ENCODE data around the gene FAM50B. TPM values are rescaled to one million over a fixed set of nuclear protein-coding genes. Genes with fewer than 3 reads are reported as not detected.

The FAM50B gene
- total RNA-seq, 1 experiment from 2014 or later, result 0.58 TPM

DNA sequence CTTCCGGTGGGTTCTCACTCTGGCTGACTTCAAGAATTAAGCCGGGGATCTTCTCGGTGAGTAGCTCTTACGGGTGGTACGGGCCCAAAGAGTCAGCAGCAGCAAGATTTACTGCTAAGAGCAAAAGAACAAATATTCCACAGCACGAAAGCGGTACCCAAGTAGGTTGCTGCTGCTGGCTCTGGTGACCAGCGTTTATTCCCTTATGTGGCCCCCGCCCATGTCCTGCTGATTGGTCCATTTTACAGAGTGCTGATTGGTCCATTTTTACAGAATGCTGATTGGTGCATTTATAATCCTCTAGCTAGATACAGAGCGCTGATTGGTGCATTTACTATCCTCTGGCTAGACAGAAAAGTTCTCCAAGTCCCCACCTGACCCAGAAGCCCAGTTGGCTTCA is 44.3 kb downstream of the FAM50B start:
- Histone ChIP-seq H3K4me1 (replicated peaks) (no peaks in the 10 kb centered on the region), H3K27me3 (replicated peaks) (no peaks in the 10 kb centered on the region), H3K9me3 (replicated peaks) (0 out of 2 replicates have a peak, but pooled peaks cover 2% of the 10 kb centered on the region), H3K27ac (no peak overlapping the region), H3K4me3 (no peak overlapping the region), H3K36me3 (no peaks in the 10 kb centered on the region)
- no peak for DNase-seq (ENCODE audit: low read depth in 1 of 2, low spot score in 2 of 2)

DNA sequence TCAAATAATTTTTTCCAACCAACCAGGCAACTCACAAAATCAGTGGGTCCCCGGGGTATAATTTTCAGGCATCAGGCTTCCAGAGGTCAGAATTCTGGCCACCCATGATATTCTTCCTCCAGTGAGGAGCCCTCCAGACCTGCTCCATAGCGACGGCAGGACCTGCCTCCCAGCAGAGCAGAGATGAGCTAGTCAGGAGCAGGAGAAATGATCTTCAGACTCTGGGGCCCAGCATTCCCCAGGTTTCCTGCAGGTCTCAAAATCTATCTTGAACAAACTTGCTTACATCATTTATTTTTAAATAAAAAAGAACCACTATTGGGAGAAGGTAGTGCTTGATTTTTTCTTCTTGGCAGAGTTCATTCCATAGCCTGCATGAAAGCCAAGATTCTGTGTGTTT is 44.7 kb downstream of the FAM50B start:
- no peak overlapping the region for H3K4me3 ChIP-seq
- H3K36me3 ChIP-seq, result no peaks in the 10 kb centered on the region
- H3K9me3 ChIP-seq (replicated peaks), result 0 out of 2 replicates have a peak, but pooled peaks cover 2% of the 10 kb centered on the region
- H3K4me1 ChIP-seq (replicated peaks), result no peaks in the 10 kb centered on the region
- H3K27me3 ChIP-seq (replicated peaks), result no peaks in the 10 kb centered on the region
- H3K27ac ChIP-seq, result no peak overlapping the region
- no peak for DNase-seq (ENCODE audit: low read depth in 1 of 2, low spot score in 2 of 2)

DNA sequence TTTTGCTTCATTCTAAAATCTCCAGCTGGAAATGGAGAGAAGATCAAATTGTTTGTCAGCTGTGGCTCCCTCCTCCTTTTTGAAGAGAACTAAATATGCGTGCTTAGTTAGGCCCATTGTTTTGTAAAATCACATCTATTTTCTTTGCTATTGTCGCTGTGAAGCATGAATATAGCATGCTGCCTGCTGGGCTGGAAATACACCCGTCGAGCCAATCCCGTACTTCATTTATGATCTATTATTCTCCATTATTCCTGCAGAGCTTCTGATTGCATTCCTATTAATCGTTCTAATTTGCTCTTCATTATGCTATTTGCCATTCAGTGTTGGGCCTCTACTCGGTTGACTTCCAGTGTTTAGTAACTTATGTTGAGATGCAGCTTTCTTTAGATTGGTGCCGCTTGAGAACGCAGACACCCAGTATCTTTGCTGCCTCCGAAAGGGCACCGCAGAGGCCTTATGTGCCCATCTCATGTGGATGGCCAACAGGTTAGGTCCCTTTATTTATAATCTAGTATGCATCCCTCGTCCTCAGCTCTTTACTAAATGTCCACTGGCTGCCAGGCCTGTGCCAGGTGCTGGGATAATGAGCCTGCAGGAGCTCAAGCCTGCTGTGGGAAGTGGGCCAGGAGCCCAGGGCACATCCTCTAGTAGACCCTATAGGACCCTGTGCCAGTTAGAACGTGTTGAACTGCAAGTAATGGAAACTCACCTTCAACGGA is 45.6 kb downstream of the FAM50B start:
- H3K27ac ChIP-seq, result no peak overlapping the region
- no peaks in the 10 kb centered on the region for H3K4me1 ChIP-seq (replicated peaks)

DNA sequence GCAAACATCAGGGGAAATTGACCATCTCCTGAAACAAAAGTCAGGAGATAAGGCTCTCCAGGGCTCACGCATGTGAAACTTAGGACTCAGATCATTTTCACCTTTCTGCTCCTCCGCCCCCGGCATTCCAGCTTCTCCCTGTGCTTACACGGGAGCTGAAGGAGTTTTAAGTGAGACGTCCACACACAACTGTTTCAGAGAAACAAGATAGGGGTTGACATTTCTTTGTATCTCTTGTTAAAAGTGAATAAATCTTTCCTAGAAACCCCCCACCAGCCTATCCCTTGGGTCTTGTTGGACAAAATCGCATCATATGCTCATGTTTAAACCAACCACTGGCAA is 46.1 kb downstream of the FAM50B start:
- no peak for DNase-seq (ENCODE audit: low read depth in 1 of 2, low spot score in 2 of 2)
- Histone ChIP-seq H3K4me1 (replicated peaks) (no peaks in the 10 kb centered on the region), H3K27me3 (replicated peaks) (no peaks in the 10 kb centered on the region), H3K36me3 (no peaks in the 10 kb centered on the region), H3K9me3 (replicated peaks) (0 out of 2 replicates have a peak, but pooled peaks cover 2% of the 10 kb centered on the region), H3K27ac (no peak overlapping the region), H3K4me3 (no peak overlapping the region)

More for the DNA sequence above, 45.6 kb downstream of the FAM50B start:
- H3K9me3 ChIP-seq (replicated peaks), result 0 out of 2 replicates have a peak, but pooled peaks cover 2% of the 10 kb centered on the region
- no peaks in the 10 kb centered on the region for H3K36me3 ChIP-seq
- H3K4me3 ChIP-seq, result no peak overlapping the region
- no peak for DNase-seq (ENCODE audit: low read depth in 1 of 2, low spot score in 2 of 2)
- no peaks in the 10 kb centered on the region for H3K27me3 ChIP-seq (replicated peaks)

GRCh38 chr6:3895805-3896204 is 46.6 kb downstream of the FAM50B start:
- no peak overlapping the region for H3K4me3 ChIP-seq
- no peak for DNase-seq (ENCODE audit: low read depth in 1 of 2, low spot score in 2 of 2)
- H3K9me3 ChIP-seq (replicated peaks), result 0 out of 2 replicates have a peak, but pooled peaks cover 2% of the 10 kb centered on the region
- no peaks in the 10 kb centered on the region; the same call in 1 of the 2 replicates for H3K4me1 ChIP-seq (replicated peaks)
- H3K36me3 ChIP-seq, result no peaks in the 10 kb centered on the region
- no peak overlapping the region for H3K27ac ChIP-seq
- H3K27me3 ChIP-seq (replicated peaks), result no peaks in the 10 kb centered on the region

GRCh38 chr6:3898265-3898994 is 49.3 kb downstream of the FAM50B start:
- no peak overlapping the region for H3K4me3 ChIP-seq
- H3K36me3 ChIP-seq, result no peaks in the 10 kb centered on the region
- no peak overlapping the region for H3K27ac ChIP-seq
- DNase-seq (ENCODE audit: low read depth in 1 of 2, low spot score in 2 of 2), result no peak
- H3K4me1 ChIP-seq (replicated peaks), result peaks cover 4% of the 10 kb centered on the region; the same call in 1 of the 2 replicates
- H3K9me3 ChIP-seq (replicated peaks), result 0 out of 2 replicates have a peak, but pooled peaks cover 2% of the 10 kb centered on the region
- no peaks in the 10 kb centered on the region for H3K27me3 ChIP-seq (replicated peaks)

DNA sequence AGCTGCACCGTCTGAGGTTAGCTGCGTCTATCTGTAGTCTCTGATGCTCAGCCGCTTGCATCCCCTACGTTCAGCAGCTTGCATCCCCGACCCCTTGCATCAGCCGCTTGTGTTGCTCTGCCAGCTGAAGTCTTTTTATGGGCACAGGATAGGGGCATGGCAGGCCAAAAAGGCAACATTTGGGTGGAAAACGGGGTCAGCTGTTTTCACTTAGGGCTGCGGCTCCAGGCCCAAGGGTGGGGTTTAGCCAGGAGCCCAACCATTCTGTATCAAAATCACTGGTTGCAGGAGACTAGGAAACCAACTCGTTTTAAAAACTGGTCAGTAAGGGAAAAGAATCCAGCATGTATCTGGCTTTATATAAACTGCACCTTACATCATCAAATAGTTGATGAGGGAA is 49.9 kb downstream of the FAM50B start:
- Histone ChIP-seq H3K4me3 (no peak overlapping the region), H3K36me3 (no peaks in the 10 kb centered on the region), H3K4me1 (replicated peaks) (peaks cover 4% of the 10 kb centered on the region; the same call in 1 of the 2 replicates), H3K9me3 (replicated peaks) (0 out of 2 replicates have a peak, but pooled peaks cover 2% of the 10 kb centered on the region), H3K27ac (no peak overlapping the region), H3K27me3 (replicated peaks) (no peaks in the 10 kb centered on the region)
- DNase-seq (ENCODE audit: low read depth in 1 of 2, low spot score in 2 of 2), result no peak

GRCh38 chr6:3899970-3900439 is 50.8 kb downstream of the FAM50B start:
- H3K4me3 ChIP-seq, result no peak overlapping the region
- DNase-seq (ENCODE audit: low read depth in 1 of 2, low spot score in 2 of 2), result no peak
- H3K27me3 ChIP-seq (replicated peaks), result no peaks in the 10 kb centered on the region
- no peak overlapping the region for H3K27ac ChIP-seq
- H3K36me3 ChIP-seq, result no peaks in the 10 kb centered on the region
- H3K9me3 ChIP-seq (replicated peaks), result 0 out of 2 replicates have a peak, but pooled peaks cover 2% of the 10 kb centered on the region
- H3K4me1 ChIP-seq (replicated peaks), result peaks cover 4% of the 10 kb centered on the region; the same call in 1 of the 2 replicates

Other genes with a start within 250 kb of the FAM50B start
- gene PXDC1, start 97.7 kb upstream of the FAM50B start, total RNA-seq (2014; rRNA removed; shearing (Covaris generic)), result 72.5 and 96.4 TPM in 2 replicates
- gene FAM217A, start 229.8 kb downstream of the FAM50B start, total RNA-seq (2014; rRNA removed; shearing (Covaris generic)), result not detected in 2 replicates